ENCODE data around the gene OPRL1. TPM values are rescaled to one million over a fixed set of nuclear protein-coding genes. Genes with fewer than 3 reads are reported as not detected.
"Not testable (repeated sequence)": the region's sequence is repeated elsewhere in the genome, so short reads cannot be mapped to it uniquely, and the experiment has no call there.

Gene OPRL1
- total RNA-seq, 1 experiment from 2014 or later: 5.0 TPM

DNA sequence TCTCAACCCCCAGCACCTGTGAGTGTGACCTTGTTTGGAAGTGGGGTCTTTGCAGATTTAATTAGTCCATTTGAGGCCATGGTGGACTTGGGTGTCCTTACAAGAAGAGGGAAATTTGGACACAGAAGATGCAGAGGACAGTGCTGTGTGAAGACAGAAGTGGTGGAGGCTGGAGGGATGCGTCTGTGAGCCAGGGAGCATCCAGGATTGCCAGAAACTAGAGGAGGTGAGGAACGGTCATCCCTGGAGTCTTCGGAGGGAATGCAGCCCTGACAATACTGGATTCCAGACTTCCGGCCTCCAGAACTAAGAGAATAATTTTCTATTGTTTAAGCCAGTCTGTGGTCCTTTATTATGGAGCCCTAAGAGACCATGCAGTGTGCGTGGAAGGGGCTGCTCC lies 50.4 kb downstream of the OPRL1 start:
- in situ Hi-C loops (cut with HindIII; ENCODE audit: low sequenced_read_pairs): no loop called here
- no peak for DNase-seq (ENCODE audit: low spot score)

DNA sequence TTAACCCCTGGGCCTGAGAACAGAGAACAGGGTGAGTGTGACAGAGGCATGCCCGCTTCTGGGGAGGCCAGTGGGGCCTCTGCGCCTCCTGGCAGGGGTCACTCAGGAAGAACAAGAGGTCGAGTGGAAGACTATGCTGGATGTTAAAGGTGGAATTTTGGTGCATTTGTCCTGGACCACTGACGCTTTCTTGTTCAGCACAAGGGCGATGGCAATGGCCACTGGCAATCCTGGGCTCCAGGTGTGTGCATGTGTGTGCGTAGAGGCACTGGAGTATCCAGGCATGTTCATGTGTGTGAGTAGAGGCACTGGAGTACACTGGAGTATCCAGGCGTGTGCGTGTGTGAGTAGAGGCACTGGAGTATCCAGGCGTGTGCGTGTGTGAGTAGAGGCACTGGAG lies 51.0 kb downstream of the OPRL1 start:
- DNase-seq (ENCODE audit: low spot score): no peak
- in situ Hi-C loops (cut with HindIII; ENCODE audit: low sequenced_read_pairs): no loop called here

DNA sequence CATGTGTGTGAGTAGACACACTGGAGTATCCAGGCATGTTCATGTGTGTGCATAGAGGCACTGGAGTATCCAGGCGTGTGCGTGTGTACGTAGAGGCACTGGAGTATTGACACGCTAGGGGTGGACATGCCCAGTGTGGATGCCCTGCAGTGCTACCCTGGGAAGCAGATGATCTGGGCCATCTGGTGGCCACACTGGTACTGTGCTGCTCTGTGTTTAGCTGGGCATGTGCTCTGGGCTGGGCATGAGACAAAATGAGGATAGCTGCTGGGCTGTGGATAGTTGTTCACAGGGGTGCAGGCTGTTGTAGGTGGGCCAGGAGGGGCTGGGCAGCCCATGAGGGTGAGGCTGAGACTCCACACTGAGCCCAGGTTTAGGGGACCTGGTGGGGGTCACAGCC lies 51.5 kb downstream of the OPRL1 start:
- DNase-seq (ENCODE audit: low spot score): peak; percentile 77
- in situ Hi-C loops (cut with HindIII; ENCODE audit: low sequenced_read_pairs): no loop called here

- DNase-seq (ENCODE audit: low spot score): no peak
- in situ Hi-C loops (cut with HindIII; ENCODE audit: low sequenced_read_pairs): no loop called here
These were observed 54.1 kb downstream of the OPRL1 start for GRCh38 chr20:64133951-64134407.

DNA sequence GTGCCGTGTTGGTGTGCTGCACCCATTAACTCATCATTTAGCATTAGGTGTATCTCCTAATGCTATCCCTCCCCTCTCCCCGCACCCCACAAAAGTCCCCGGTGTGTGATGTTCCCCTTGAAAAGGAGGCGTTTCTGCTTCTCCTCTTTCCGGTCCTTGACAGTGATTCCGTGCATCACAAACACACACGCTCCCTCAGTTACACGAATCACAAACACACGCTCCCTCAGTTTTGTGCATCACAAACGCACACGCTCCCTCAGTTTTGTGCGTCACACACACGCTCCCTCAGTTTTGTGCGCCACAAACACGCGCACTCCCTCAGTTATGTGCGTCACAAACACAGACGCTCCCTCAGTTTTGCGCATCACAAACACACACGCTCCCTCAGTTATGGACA lies 54.9 kb downstream of the OPRL1 start:
- in situ Hi-C loops (cut with HindIII; ENCODE audit: low sequenced_read_pairs); DNase-seq (ENCODE audit: low spot score): not testable (repeated sequence)

GRCh38 chr20:64136004-64136710 lies 56.3 kb downstream of the OPRL1 start:
- in situ Hi-C loops (cut with HindIII; ENCODE audit: low sequenced_read_pairs): no loop called here
- DNase-seq (ENCODE audit: low spot score): no peak

DNA sequence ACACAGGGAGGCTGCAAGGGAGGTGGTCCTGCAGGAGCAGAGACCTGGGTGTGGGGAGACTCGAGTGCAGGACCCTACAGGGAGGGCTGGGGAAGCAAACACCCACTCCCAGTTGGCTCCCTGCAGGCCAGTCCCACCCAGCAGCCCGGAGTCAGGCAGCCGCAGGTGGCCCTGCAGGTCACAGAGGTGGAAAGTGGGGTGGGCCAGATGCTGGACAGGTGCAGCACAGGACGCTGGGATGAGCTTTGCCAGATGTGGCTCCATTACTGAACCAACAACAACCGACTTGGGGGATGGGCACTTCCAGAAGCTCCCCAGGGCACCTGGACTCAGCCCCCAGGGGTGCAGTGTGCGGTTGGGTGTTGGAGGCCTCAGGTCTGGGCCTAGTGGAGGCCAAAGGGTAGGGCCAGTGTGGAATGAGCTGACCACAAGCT lies 57.7 kb downstream of the OPRL1 start:
- DNase-seq (ENCODE audit: low spot score): no peak
- in situ Hi-C loops (cut with HindIII; ENCODE audit: low sequenced_read_pairs): no loop called here

DNA sequence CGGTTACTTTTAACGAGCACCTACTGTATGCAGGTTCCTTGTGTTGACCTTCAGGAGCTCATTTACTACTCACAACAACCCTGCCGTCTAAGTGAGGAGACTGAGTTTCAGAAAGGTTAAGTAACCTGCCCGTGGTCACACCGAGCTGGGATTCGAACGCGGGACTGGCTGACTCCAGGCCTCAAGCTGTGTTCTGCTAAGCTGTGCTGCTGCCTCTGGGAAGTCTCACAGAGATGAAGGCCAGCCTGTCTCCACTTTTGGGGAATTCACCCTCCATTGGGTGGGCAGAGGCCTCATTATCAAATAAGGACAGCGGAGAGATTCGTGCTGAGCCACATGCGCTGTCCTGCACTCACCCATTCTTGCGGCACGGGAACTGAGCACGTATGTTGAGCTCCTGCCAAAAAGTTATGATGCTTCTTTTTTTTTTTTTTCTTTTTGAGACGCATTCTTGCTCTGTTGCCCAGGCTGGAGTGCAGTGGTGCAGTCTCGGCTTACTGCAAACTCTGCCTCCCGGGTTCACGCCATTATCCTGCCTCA lies 58.5 kb downstream of the OPRL1 start:
- DNase-seq (ENCODE audit: low spot score): no peak
- in situ Hi-C loops (cut with HindIII; ENCODE audit: low sequenced_read_pairs): no loop called here

DNA sequence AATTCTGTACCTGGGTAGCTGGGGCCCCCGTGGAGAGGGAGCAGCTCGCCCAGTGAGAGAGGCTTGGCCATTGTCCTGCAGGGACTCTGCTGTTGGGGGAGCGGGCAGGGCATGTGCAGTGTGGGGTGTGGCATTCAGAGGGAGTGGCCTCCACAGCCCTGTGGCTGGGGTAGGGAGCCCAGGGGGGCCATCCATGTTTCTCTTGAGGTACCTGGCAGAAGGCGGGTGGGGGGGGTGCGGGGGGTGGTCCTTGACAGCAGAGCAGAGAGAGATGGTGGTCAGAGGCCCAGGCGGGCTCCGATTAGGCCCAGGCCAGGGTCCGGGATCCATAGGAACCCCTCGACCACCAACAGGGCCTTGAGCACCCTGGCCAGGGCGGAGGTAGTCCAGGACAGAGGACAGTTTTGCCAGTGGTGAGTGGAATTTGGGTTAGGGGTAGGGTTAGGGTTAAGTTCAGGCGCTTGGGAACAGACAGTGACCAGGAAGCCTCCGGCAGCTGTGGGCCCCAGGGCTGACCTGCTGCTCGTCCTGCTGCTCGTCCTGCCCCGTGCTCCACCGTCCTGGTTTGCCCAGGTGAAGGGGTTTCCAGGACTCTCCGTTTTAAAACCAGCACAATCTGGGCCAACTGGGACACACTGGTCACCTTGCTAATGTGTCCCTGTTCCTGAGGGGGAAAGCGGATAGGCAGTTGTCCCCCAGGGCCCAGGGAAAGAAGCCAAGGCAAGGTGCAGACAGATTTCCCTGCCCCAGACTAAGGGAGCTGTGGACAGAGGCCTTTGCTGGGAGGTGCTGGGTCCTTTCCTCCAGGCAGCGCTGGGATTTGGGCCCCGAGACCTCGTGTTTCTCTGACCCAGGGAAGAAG lies 59.5 kb downstream of the OPRL1 start:
- in situ Hi-C loops (cut with HindIII; ENCODE audit: low sequenced_read_pairs): no loop called here
- DNase-seq (ENCODE audit: low spot score): no peak

DNA sequence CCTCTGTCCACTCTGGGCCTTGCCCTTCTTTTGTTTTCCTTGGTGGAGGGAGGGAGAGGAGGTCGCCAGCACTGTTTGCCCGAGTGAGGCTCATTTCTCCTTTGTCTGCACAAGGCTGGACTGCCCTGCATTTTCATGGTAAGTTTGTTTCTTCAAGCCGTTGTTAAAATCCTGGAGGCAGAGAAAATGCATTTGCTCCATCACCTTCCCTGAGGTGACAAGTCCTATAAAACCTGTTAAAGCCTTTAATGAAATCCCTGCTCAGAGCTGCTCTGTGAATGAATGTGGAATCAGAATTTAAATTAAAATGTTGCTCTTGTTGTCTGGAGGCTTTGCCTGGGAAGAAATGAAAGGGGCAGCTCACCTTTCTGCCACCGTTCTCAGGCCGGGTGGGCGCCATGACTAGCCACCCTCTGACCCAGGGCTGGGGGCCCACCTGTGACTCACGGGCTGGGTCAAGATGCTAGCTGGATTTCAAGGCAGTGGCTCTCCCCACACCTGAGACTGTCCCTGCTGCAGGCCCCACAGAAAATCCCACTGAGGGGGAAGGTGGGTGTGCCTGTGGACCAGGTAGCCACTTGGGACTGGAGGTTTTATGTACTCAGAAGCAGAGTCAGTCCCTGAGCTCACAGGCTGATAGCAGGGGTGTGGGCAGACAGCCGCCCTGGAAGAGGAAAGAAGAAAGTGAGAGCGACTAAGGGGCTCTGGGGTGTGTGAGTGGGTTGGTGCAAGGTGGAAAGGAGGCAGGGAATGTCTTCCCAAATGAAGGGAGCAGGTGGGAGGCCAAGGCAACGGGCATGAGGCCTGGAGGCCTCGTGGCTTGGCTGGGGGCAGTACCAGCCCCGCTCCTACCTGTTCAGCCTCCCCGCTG lies 60.4 kb downstream of the OPRL1 start:
- in situ Hi-C loops (cut with HindIII; ENCODE audit: low sequenced_read_pairs): no loop called here
- DNase-seq (ENCODE audit: low spot score): no peak

- no peak for DNase-seq (ENCODE audit: low spot score)
- in situ Hi-C loops (cut with HindIII; ENCODE audit: low sequenced_read_pairs): no loop called here
These were observed 61.1 kb downstream of the OPRL1 start for GRCh38 chr20:64140956-64141355.

DNA sequence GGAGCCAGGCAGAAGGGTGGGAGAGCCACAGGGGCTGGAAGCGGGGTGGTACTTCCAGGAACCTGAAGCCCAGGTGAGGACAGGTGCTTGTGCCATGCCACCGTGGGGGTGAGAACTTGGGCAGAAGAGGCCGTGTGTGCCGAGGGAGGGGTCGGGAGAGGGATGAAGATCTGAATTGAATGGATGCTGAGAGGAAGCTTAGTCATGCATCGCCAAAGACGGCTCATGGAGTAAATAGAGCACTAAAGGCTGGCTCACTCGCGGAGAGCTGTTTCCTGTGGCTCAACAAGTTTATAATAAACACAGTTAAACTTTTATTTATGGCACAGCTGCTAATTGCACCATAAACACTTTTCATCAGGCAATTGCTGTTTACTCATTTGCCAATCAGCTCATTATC lies 62.7 kb downstream of the OPRL1 start:
- in situ Hi-C loops (cut with HindIII; ENCODE audit: low sequenced_read_pairs): no loop called here
- DNase-seq (ENCODE audit: low spot score): no peak

GRCh38 chr20:64143018-64143801 lies 63.3 kb downstream of the OPRL1 start:
- in situ Hi-C loops (cut with HindIII; ENCODE audit: low sequenced_read_pairs): no loop called here
- no peak for DNase-seq (ENCODE audit: low spot score)

DNA sequence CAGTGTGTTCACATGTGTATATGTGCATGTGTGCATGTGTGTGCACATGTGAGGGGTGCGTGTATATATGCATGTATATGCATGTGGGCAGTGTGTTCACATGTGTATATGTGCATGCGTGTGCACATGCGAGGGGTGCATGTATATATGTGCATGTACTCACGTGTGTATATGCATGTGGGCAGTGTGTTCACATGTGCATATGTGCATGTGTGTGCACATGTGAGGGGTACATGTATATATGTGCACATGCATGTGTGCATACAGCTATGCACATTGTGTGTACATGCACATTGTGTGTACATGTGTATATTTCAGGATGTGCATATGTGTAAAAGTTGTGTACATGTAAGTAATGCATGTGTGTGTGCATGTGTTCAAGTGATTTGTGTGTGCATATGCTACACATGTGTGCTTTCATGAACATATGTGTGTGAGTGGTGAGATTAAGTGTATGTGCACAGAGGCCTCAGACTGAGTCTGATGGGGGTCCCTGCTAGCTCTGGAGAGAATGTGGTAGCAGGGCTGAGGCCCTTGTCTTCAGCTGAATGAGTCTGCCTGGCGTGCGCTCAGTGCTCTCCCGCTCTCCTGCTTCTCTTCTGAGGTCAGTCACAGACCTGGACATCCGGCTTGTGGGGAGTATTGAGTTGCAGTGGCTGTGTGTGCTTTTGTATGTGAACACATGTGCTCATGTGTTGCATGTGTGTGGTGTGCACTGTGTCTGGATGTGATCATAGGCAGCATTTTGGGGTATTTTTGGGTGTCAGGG lies 64.4 kb downstream of the OPRL1 start:
- DNase-seq (ENCODE audit: low spot score): no peak
- in situ Hi-C loops (cut with HindIII; ENCODE audit: low sequenced_read_pairs): no loop called here

DNA sequence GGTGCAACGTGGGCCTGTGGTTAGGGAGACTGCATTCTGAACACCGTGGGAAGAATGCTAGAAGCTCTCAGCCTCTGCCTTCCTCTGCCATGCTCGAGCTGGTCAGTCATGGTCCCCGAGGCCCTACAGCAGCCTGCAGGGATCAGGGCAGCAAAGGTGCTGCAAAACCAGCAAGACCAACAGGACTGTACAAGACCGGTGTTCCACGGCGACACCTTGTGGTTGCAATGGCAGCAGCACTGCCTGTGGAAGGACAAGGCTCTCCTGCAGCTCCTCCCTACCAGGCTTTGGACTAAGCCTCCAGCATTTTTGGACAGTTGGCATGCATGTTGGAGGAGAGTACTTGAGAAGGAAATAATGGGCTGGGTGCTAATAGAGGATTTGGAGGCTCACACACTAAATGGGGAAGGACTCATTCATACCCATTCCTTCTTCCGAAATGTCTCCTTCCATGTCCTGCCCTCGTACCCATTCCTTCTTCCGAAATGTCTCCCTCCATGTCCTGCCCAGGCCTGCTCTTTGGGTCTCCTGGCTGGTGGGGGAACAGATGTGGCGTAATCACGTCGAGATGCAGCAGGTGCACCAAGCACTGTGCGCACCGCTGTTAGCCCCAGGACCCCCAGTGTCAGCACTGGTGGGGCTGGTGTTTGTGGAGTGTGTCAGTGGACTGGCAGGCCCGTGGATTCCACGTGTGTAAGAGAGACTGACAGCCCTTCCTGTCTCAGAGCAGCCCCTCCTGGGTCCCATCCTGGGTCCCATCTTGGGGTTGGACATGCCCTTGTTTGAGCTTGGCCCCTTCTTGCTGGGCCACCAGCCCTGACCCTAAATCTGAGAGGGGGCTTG lies 65.8 kb downstream of the OPRL1 start:
- no peak for DNase-seq (ENCODE audit: low spot score)
- in situ Hi-C loops (cut with HindIII; ENCODE audit: low sequenced_read_pairs): no loop called here

- DNase-seq (ENCODE audit: low spot score): no peak
- in situ Hi-C loops (cut with HindIII; ENCODE audit: low sequenced_read_pairs): no loop called here
These were observed 66.5 kb downstream of the OPRL1 start for GRCh38 chr20:64146301-64146935.

Data from G401 (cell line).